Ectodermal cell (in vitro differentiated cells): ENCODE data around the gene DPEP1.
"Not testable (repeated sequence)": the region's sequence is repeated elsewhere in the genome, so short reads cannot be mapped to it uniquely, and the experiment has no call there.

Source experiments
- H3K27ac ChIP-seq: 2 replicates; pipeline ENCODE4 v1.7.0; 2013; ENCODE audit warnings: mild to moderate bottlenecking, low read depth, low read length; ENCODE audit not compliant: insufficient read depth, poor library complexity, severe bottlenecking
- H3K27me3 ChIP-seq: 2 replicates; pipeline ENCODE4 v1.7.0; 2013; ENCODE audit warnings: mild to moderate bottlenecking, low read length; ENCODE audit not compliant: insufficient read depth, control insufficient read depth, poor library complexity, severe bottlenecking
- H3K36me3 ChIP-seq: one replicate; pipeline ENCODE4 v1.7.0; 2013; ENCODE audit warnings: low read length; ENCODE audit not compliant: control insufficient read depth, insufficient read depth
- H3K4me1 ChIP-seq: one replicate; pipeline ENCODE4 v1.7.0; 2013; ENCODE audit warnings: low read length; ENCODE audit not compliant: control insufficient read depth, insufficient read depth
- H3K4me3 ChIP-seq: 2 replicates; pipeline ENCODE4 v1.7.0; 2013; ENCODE audit warnings: low read depth, low read length, control low read depth; ENCODE audit not compliant: insufficient read depth
- H3K9me3 ChIP-seq: 2 replicates; pipeline ENCODE4 v1.7.0; 2013; ENCODE audit warnings: mild to moderate bottlenecking, low read length, moderate library complexity; ENCODE audit not compliant: control insufficient read depth
- WGBS, 2 experiments: methylation state at CpG; one replicate each; pipeline ENCODE4 v1.1.7; 2013; ENCODE audit warnings: missing lambda C conversion rate in 2 of 2; 5-methylcytosine and 5-hydroxymethylcytosine counted together

The DPEP1 gene

DNA sequence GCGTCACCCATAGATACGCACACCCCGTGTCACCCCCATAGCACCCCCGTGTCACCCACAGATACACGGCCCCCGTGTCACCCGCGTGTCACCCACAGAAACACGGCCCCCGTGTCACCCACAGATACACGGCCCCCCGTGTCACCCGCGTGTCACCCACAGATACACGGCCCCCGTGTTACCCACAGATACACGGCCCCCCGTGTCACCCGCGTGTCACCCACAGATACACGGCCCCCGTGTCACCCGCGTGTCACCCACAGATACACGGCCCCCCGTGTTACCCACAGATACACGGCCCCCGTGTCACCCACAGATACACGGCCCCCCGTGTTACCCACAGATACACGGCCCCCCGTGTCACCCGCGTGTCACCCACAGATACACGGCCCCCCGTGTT lies 25.8 kb upstream of the DPEP1 start:
- H3K4me3 ChIP-seq, H3K36me3 ChIP-seq, H3K27ac ChIP-seq, H3K4me1 ChIP-seq, H3K27me3 ChIP-seq, H3K9me3 ChIP-seq: not testable (repeated sequence)
- 98 to 100% methylated on average over 4 of the region's 36 CpGs for WGBS, 2 experiments

DNA sequence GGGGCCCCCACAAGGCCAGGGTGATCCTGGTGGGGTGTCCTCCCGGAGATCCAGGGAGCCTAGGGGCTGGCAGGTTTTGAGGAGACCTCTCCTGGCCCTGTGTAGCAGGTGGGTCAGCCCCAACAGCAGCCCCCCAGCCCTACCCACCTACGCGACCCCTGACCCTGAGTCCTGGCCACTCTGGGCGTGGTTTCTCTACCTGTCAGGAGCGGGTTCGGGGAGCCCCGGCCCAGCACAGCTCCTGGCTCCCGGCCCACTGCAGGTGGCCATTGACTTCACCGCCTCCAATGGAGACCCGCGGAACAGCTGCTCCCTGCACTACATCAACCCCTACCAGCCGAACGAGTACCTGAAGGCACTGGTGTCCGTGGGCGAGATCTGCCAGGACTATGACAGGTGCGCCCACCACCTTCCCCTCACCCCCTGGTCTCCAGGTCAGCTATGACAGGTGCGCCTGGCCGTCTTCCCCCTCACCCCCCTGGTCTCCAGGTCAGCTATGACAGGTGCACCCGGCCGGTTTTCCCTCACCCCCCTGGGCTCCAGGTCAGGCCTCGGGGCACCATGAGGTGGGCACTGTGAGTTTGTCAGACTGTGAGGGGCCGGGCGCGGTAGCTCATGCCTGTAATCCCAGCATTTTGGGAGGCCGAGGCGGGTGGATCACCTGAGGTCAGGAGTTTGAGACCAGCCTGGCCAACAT lies 24.9 kb upstream of the DPEP1 start:
- no peaks in the 10 kb centered on the region for H3K27me3 ChIP-seq
- no peaks in the 10 kb centered on the region for H3K9me3 ChIP-seq
- 95% methylated on average over 26 of the region's 26 CpGs for WGBS, 2 experiments
- no peak overlapping the region for H3K4me3 ChIP-seq
- H3K27ac ChIP-seq: no peak overlapping the region
- H3K4me1 ChIP-seq: no peaks in the 10 kb centered on the region
- no peaks in the 10 kb centered on the region for H3K36me3 ChIP-seq

GRCh38 chr16:89589241-89589926 lies 24.1 kb upstream of the DPEP1 start:
- H3K4me1 ChIP-seq: no peaks in the 10 kb centered on the region
- no peaks in the 10 kb centered on the region for H3K36me3 ChIP-seq
- WGBS, 2 experiments: 93 to 95% methylated on average over 21 of the region's 21 CpGs
- H3K27me3 ChIP-seq: no peaks in the 10 kb centered on the region
- no peak overlapping the region for H3K27ac ChIP-seq
- no peaks in the 10 kb centered on the region for H3K9me3 ChIP-seq
- no peak overlapping the region for H3K4me3 ChIP-seq

DNA sequence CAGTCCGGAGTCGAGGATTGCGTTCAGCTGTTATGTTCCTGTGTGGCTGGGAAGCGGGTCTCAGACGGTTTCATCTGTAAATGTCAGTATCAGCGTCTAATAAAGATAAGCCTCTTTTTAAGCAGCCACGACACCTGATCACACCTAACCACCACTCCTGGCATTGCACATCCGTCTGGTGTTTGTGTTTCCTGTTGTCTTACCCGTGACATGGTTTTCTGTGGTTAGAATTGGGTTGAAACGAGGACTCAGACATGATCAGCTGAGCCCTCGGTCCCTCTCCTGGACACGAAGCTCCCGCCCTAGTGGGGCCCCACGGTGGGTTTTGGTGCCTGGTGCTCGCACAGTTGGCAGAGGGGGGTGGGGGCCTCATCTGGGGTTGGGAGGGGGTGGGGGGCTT lies 19.6 kb upstream of the DPEP1 start:
- Histone ChIP-seq H3K27me3 (no peaks in the 10 kb centered on the region), H3K27ac (no peak overlapping the region), H3K9me3 (no peaks in the 10 kb centered on the region), H3K36me3 (no peaks in the 10 kb centered on the region), H3K4me3 (no peak overlapping the region), H3K4me1 (no peaks in the 10 kb centered on the region)
- WGBS, 2 experiments: 93 to 95% methylated on average over 15 of the region's 15 CpGs

DNA sequence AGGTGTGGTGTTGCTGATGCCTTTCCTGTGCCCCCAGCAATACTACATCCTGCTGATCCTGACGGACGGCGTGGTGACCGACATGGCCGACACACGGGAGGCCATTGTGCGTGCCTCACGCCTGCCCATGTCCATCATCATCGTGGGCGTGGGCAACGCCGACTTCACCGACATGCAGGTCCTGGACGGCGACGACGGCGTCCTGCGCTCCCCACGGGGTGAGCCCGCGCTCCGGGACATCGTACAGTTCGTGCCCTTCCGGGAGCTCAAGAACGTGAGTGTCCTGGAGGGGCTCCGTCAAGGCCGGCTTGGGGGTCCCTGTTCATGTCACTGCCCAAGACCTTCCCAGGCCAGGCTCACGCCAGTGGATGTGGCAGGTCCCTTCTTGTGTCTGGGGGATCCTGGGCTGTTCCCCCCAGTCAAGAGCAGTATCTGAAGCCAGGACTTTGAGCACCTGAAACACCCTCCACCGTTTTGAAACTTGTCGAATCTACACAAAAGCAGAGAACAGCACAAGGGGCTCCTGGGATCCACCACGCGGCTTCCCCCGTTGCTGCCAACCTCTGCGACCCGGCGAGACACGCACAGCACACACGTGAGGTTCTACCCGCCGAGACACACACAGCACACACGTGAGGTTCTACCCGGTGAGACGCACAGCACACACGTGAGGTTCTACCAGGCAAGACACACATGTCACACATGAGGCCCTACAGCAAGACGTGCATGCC lies 17.9 kb upstream of the DPEP1 start:
- 94% methylated on average over 47 of the region's 47 CpGs for WGBS, 2 experiments
- Histone ChIP-seq H3K36me3 (no peaks in the 10 kb centered on the region), H3K27ac (no peak overlapping the region), H3K9me3 (no peaks in the 10 kb centered on the region), H3K27me3 (no peaks in the 10 kb centered on the region), H3K4me3 (no peak overlapping the region), H3K4me1 (peaks cover 4% of the 10 kb centered on the region)

GRCh38 chr16:89596061-89596689 lies 17.3 kb upstream of the DPEP1 start:
- no peaks in the 10 kb centered on the region for H3K9me3 ChIP-seq
- no peaks in the 10 kb centered on the region for H3K27me3 ChIP-seq
- WGBS, 2 experiments: 94 to 95% methylated on average over 25 of the region's 25 CpGs
- no peak overlapping the region for H3K27ac ChIP-seq
- H3K36me3 ChIP-seq: no peaks in the 10 kb centered on the region
- H3K4me1 ChIP-seq: peaks cover 4% of the 10 kb centered on the region
- no peak overlapping the region for H3K4me3 ChIP-seq

- H3K27me3 ChIP-seq: no peaks in the 10 kb centered on the region
- H3K4me3 ChIP-seq: no peak overlapping the region
- H3K36me3 ChIP-seq: no peaks in the 10 kb centered on the region
- H3K4me1 ChIP-seq: peaks cover 8% of the 10 kb centered on the region
- H3K27ac ChIP-seq: no peak overlapping the region
- H3K9me3 ChIP-seq: no peaks in the 10 kb centered on the region
- 93% methylated on average over 19 of the region's 19 CpGs for WGBS, 2 experiments
These were observed 16.3 kb upstream of the DPEP1 start for GRCh38 chr16:89596957-89597649.

GRCh38 chr16:89598199-89598598 lies 15.2 kb upstream of the DPEP1 start:
- Histone ChIP-seq H3K27ac (no peak overlapping the region), H3K27me3 (no peaks in the 10 kb centered on the region), H3K9me3 (no peaks in the 10 kb centered on the region), H3K4me1 (peaks cover 19% of the 10 kb centered on the region), H3K4me3 (no peak overlapping the region), H3K36me3 (no peaks in the 10 kb centered on the region)
- WGBS, 2 experiments: 86 to 95% methylated on average over 5 of the region's 14 CpGs

DNA sequence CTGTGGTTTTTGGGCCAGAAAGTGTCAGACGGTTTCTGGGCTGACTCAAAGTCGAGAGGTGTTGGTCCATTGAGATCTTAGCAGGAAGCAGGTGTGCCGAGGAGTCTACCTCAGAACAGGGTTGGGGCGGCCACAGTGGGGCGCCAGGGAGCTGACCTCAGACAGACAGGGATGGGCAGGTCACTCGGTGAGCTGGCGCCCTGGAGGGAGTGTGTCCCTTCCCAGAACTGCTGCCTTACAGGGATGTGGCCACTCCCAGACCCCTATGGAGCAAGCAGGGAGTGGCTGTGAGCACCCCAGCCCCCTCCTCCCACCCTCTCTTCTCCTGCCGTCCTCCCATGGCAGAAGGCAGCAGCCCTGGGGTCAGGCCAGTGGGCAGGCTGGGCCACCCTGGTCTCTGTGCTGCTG lies 14.0 kb upstream of the DPEP1 start:
- WGBS, 2 experiments: 27 to 39% methylated on average over 8 of the region's 8 CpGs
- Histone ChIP-seq H3K4me1 (peaks cover 20% of the 10 kb centered on the region), H3K4me3 (no peak overlapping the region), H3K36me3 (no peaks in the 10 kb centered on the region), H3K9me3 (no peaks in the 10 kb centered on the region), H3K27ac (no peak overlapping the region), H3K27me3 (no peaks in the 10 kb centered on the region)
